BE2C (cell line): ENCODE results near the gene PRR5L.

Experiments
- DNase-seq: peaks from one replicate; pipeline ENCODE4 v3.0.0-alpha.2; 2020
- H3K27me3 ChIP-seq: fragments of 250-450 bp; sonication (Bioruptor Pico); 2 replicates; pipeline ENCODE4 v1.5.1; 2020; ENCODE audit warnings: mild to moderate bottlenecking
- H3K36me3 ChIP-seq: fragments of 250-450 bp; sonication (Bioruptor Pico); 2 replicates; pipeline ENCODE4 v1.5.1; 2020; ENCODE audit warnings: mild to moderate bottlenecking
- H3K4me1 ChIP-seq: fragments of 250-450 bp; sonication (Bioruptor Pico); 2 replicates; pipeline ENCODE4 v1.5.1; 2020
- H3K4me3 ChIP-seq: 2 replicates; pipeline ENCODE4 v1.5.1; 2011; ENCODE audit warnings: low read depth, low read length
- H3K9me3 ChIP-seq: fragments of 250-450 bp; sonication (Bioruptor Pico); 2 replicates; pipeline ENCODE4 v1.5.1; 2020
- TF ChIP-seq, protein P1 (sequence below): IDR thresholded peaks from 2 replicates; pipeline ENCODE4 v1.5.1; 2012; ENCODE audit warnings: mild to moderate bottlenecking, low read depth, low read length

Gene PRR5L

DNA sequence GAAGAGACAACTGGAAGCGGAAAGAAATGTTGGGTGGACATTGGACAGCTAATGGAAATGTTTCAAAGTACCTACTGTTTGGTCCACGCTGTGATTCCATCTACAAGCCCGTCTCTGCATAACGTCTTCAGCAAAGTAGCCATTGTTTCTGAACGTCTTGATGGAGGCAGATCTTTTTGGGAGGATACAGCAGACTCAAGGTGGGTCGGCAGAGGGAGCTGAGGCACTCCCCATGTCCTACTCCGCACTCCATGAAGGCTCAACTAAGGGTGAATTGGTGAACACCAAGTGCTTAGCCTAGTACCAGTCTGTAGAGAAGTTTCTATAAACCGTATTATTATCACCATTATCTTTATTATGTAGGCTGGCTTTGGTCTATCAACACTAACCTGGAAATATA is 45.8 kb downstream of the PRR5L start:
- H3K4me3 ChIP-seq, result no peak overlapping the region
- no peak for DNase-seq
- no peaks in the 10 kb centered on the region for H3K27me3 ChIP-seq
- no peaks in the 10 kb centered on the region for H3K9me3 ChIP-seq
- TF ChIP-seq, protein P1, sequence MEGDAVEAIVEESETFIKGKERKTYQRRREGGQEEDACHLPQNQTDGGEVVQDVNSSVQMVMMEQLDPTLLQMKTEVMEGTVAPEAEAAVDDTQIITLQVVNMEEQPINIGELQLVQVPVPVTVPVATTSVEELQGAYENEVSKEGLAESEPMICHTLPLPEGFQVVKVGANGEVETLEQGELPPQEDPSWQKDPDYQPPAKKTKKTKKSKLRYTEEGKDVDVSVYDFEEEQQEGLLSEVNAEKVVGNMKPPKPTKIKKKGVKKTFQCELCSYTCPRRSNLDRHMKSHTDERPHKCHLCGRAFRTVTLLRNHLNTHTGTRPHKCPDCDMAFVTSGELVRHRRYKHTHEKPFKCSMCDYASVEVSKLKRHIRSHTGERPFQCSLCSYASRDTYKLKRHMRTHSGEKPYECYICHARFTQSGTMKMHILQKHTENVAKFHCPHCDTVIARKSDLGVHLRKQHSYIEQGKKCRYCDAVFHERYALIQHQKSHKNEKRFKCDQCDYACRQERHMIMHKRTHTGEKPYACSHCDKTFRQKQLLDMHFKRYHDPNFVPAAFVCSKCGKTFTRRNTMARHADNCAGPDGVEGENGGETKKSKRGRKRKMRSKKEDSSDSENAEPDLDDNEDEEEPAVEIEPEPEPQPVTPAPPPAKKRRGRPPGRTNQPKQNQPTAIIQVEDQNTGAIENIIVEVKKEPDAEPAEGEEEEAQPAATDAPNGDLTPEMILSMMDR, result no peak
- H3K4me1 ChIP-seq, result peaks cover 15% of the 10 kb centered on the region
- H3K36me3 ChIP-seq, result no peaks in the 10 kb centered on the region

GRCh38 chr11:36342327-36342726 is 46.2 kb downstream of the PRR5L start:
- TF ChIP-seq, protein P1, result no peak
- peaks cover 15% of the 10 kb centered on the region for H3K4me1 ChIP-seq
- no peaks in the 10 kb centered on the region for H3K27me3 ChIP-seq
- H3K4me3 ChIP-seq, result no peak overlapping the region
- H3K9me3 ChIP-seq, result no peaks in the 10 kb centered on the region
- DNase-seq, result no peak
- H3K36me3 ChIP-seq, result no peaks in the 10 kb centered on the region

DNA sequence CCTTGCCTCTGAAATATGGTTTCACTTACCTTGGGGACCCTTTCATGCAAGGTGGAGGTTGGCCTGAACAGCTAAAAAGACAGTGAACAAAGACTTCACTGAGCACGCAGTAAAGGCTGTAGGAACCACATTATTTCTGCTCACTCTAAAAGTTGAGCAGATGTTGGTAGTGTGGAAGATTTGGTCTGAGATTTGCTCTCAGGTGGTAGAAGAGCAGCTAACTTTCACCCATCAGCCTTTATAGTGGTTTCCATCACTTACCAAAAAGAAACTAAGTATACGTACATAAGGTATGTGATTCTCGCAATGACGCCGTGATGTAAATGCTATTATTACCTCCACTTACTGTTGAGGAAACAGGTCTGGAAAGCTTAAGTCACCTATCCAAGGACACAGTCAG is 47.3 kb downstream of the PRR5L start:
- no peaks in the 10 kb centered on the region for H3K36me3 ChIP-seq
- no peaks in the 10 kb centered on the region for H3K9me3 ChIP-seq
- H3K4me3 ChIP-seq, result no peak overlapping the region
- TF ChIP-seq, protein P1, result no peak
- no peak for DNase-seq
- peaks cover 15% of the 10 kb centered on the region for H3K4me1 ChIP-seq
- no peaks in the 10 kb centered on the region for H3K27me3 ChIP-seq

GRCh38 chr11:36345084-36345511 is 49.0 kb downstream of the PRR5L start:
- Histone ChIP-seq H3K36me3 (no peaks in the 10 kb centered on the region), H3K4me1 (peaks cover 10% of the 10 kb centered on the region; the same call in 1 of the 2 replicates), H3K27me3 (no peaks in the 10 kb centered on the region), H3K9me3 (no peaks in the 10 kb centered on the region), H3K4me3 (no peak overlapping the region)
- TF ChIP-seq, protein P1, result no peak
- DNase-seq, result no peak

GRCh38 chr11:36345535-36346141 is 49.5 kb downstream of the PRR5L start:
- Histone ChIP-seq H3K4me3 (no peak overlapping the region), H3K36me3 (no peaks in the 10 kb centered on the region), H3K4me1 (peaks cover 5% of the 10 kb centered on the region; the same call in 1 of the 2 replicates), H3K27me3 (no peaks in the 10 kb centered on the region), H3K9me3 (no peaks in the 10 kb centered on the region)
- TF ChIP-seq, protein P1, result no peak
- no peak for DNase-seq

- no peaks in the 10 kb centered on the region for H3K36me3 ChIP-seq
- no peaks in the 10 kb centered on the region for H3K4me1 ChIP-seq
- TF ChIP-seq, protein P1, result no peak
- H3K9me3 ChIP-seq, result no peaks in the 10 kb centered on the region
- H3K27me3 ChIP-seq, result no peaks in the 10 kb centered on the region
- no peak for DNase-seq
- no peak overlapping the region for H3K4me3 ChIP-seq
Measured at GRCh38 chr11:36346562-36347383, 50.7 kb downstream of the PRR5L start.
